Neural cell (in vitro differentiated cells): ENCODE data around the gene PAPOLG. TPM values are rescaled to one million over a fixed set of nuclear protein-coding genes. Genes with fewer than 3 reads are reported as not detected.
"Not testable (repeated sequence)": the region's sequence is repeated elsewhere in the genome, so short reads cannot be mapped to it uniquely, and the experiment has no call there.

Experiments used
- H2AFZ ChIP-seq: fragments of 200-600, 300-800 bp; sonication (generic), shearing (Covaris generic); 2 replicates; pipeline ENCODE4 v1.6.0; 2014; ENCODE audit warnings: low read depth, mild to moderate bottlenecking, antibody characterized with exemption, low read length, moderate library complexity
- H3F3A ChIP-seq: fragments of 200-600 bp; shearing (Covaris generic); 2 replicates; pipeline ENCODE4 v1.6.1; 2016; ENCODE audit warnings: mild to moderate bottlenecking, moderate library complexity, mixed read lengths, antibody characterized with exemption, low read length; ENCODE audit not compliant: insufficient read depth, poor library complexity, severe bottlenecking
- H3K27ac ChIP-seq: fragments of 200-600, 300-800 bp; sonication (generic), shearing (Covaris generic); 2 replicates; pipeline ENCODE4 v1.5.1; 2014; ENCODE audit warnings: mild to moderate bottlenecking, low read length, moderate library complexity
- H3K27me3 ChIP-seq: fragments of 300-800, 200-600 bp; sonication (generic), shearing (Covaris generic); 2 replicates; pipeline ENCODE4 v1.6.0; 2014; ENCODE audit warnings: mild to moderate bottlenecking, low read depth, low read length, moderate library complexity; ENCODE audit not compliant: insufficient read depth
- H3K36me3 ChIP-seq: fragments of 300-800, 200-600 bp; sonication (generic), shearing (Covaris generic); 2 replicates; pipeline ENCODE4 v1.5.1; 2014; ENCODE audit warnings: mild to moderate bottlenecking, antibody characterized with exemption, low read length, moderate library complexity; ENCODE audit not compliant: insufficient read depth
- H3K4me2 ChIP-seq: fragments of 300-800, 200-600 bp; sonication (generic), shearing (Covaris generic); 2 replicates; pipeline ENCODE4 v1.6.0; 2014; ENCODE audit warnings: mild to moderate bottlenecking, low read length
- H3K4me3 ChIP-seq: fragments of 300-800, 200-600 bp; sonication (generic), shearing (Covaris generic); 2 replicates; pipeline ENCODE4 v1.5.1; 2014; ENCODE audit warnings: mild to moderate bottlenecking, low read length, moderate library complexity
- H3K79me2 ChIP-seq: fragments of 200-600 bp; shearing (Covaris generic); replicated peaks from 2 replicates; pipeline ENCODE4 v1.6.0; 2014; ENCODE audit warnings: mild to moderate bottlenecking, low read length, moderate library complexity; ENCODE audit not compliant: insufficient read depth
- H3K9ac ChIP-seq: fragments of 300-800, 200-600 bp; sonication (generic), shearing (Covaris generic); 2 replicates; pipeline ENCODE4 v1.6.1; 2016; ENCODE audit warnings: mild to moderate bottlenecking, low read length, mixed read lengths
- H3K9me2 ChIP-seq: fragments of 200-600 bp; shearing (Covaris generic); 2 replicates; pipeline ENCODE4 v1.6.1; 2016; ENCODE audit warnings: mild to moderate bottlenecking, low read length, mixed read lengths; ENCODE audit not compliant: insufficient read depth
- H3K9me3 ChIP-seq: fragments of 200-600, 300-800 bp; sonication (generic), shearing (Covaris generic); 2 replicates; pipeline ENCODE4 v1.6.1; 2016; ENCODE audit warnings: mild to moderate bottlenecking, mixed run types, low read length, moderate library complexity, mixed read lengths
- H4K20me1 ChIP-seq: fragments of 200-600 bp; shearing (Covaris generic); 2 replicates; pipeline ENCODE4 v1.6.1; 2016; ENCODE audit warnings: mild to moderate bottlenecking, mixed run types; ENCODE audit not compliant: insufficient read depth
- EP300 ChIP-seq: fragments of 450-650 bp; conservative IDR thresholded peaks from 2 replicates; pipeline ENCODE4 v1.6.1; 2014; ENCODE audit warnings: antibody characterized with exemption, mild to moderate bottlenecking, moderate library complexity; ENCODE audit not compliant: poor library complexity, severe bottlenecking
- EZH2 ChIP-seq: fragments of 200-600, 300-800 bp; shearing (Covaris generic), sonication (generic); IDR thresholded peaks from 2 replicates; pipeline ENCODE4 v1.6.1; 2014; ENCODE audit warnings: antibody characterized with exemption, low read length, borderline replicate concordance, mild to moderate bottlenecking; ENCODE audit not compliant: insufficient read depth, poor library complexity, severe bottlenecking
- MXI1 ChIP-seq: fragments of 450-650 bp; conservative IDR thresholded peaks from 2 replicates; pipeline ENCODE4 v1.6.1; 2014; ENCODE audit warnings: antibody characterized with exemption, mild to moderate bottlenecking; ENCODE audit not compliant: poor library complexity, severe bottlenecking
- POLR2AphosphoS5 ChIP-seq: IDR thresholded peaks from 2 replicates; pipeline ENCODE4 v1.6.1; 2012
- RAD21 ChIP-seq: fragments of 450-650 bp; conservative IDR thresholded peaks from 2 replicates; pipeline ENCODE4 v1.6.1; 2014; ENCODE audit warnings: antibody characterized with exemption, mild to moderate bottlenecking, moderate library complexity
- REST ChIP-seq: IDR thresholded peaks from 2 replicates; pipeline ENCODE4 v1.6.1; 2012; ENCODE audit warnings: borderline replicate concordance
- SMC3 ChIP-seq: fragments of 450-650 bp; conservative IDR thresholded peaks from 2 replicates; pipeline ENCODE4 v1.6.1; 2014; ENCODE audit warnings: antibody characterized with exemption, mild to moderate bottlenecking, moderate library complexity; ENCODE audit not compliant: poor library complexity
- TAF1 ChIP-seq: IDR thresholded peaks from 2 replicates; pipeline ENCODE4 v1.6.1; 2012; ENCODE audit warnings: low read depth
- polyA plus RNA-seq: library from polyadenylated mRNA; depleted of rRNA; stranded (reverse); fragments of >200 nt; gene quantifications from 2 replicates; pipeline ENCODE4 v1.2.3, GENCODE V29; 2014
- TF ChIP-seq, protein P1 (sequence below): fragments of 450-650 bp; IDR thresholded peaks from 2 replicates; pipeline ENCODE4 v1.5.1; 2014; ENCODE audit warnings: antibody characterized with exemption, mild to moderate bottlenecking, moderate library complexity; ENCODE audit not compliant: poor library complexity, severe bottlenecking

PAPOLG gene
- polyA plus RNA-seq, 1 donor from 2014 or later = 31.2 TPM

DNA sequence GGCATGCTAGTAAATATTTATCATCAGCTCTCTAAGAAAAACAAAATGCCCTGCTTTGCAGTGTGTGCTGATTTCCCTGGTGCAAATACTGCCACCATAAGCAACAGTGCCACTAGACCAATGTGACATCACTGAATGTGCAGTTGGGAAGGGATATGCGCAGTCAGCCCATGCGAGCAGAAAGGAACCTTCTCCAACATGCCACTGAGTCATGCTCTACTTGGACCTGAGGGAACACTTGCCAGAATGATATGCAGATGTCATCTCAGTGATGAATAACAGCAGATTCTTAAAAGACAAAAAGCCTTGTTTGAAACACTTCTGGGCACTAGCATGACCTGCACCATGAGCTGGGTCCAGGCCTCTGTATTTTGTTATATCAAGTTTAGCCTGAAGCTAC, 70.0 kb downstream of the PAPOLG start:
- H3K27ac ChIP-seq = no peak overlapping the region
- no peak overlapping the region for H3K4me2 ChIP-seq
- no peaks in the 10 kb centered on the region for H3K79me2 ChIP-seq
- no peaks in the 10 kb centered on the region for H3K9me2 ChIP-seq
- H3F3A ChIP-seq = no peaks in the 10 kb centered on the region
- H3K9ac ChIP-seq = no peak overlapping the region
- H3K27me3 ChIP-seq = no peaks in the 10 kb centered on the region
- H3K36me3 ChIP-seq = no peaks in the 10 kb centered on the region
- no peak for TF ChIP-seq MXI1
- no peak for TF ChIP-seq POLR2AphosphoS5
- no peak overlapping the region for H2AFZ ChIP-seq
- no peaks in the 10 kb centered on the region for H3K9me3 ChIP-seq
- H4K20me1 ChIP-seq = no peaks in the 10 kb centered on the region
- H3K4me3 ChIP-seq = no peak overlapping the region

DNA sequence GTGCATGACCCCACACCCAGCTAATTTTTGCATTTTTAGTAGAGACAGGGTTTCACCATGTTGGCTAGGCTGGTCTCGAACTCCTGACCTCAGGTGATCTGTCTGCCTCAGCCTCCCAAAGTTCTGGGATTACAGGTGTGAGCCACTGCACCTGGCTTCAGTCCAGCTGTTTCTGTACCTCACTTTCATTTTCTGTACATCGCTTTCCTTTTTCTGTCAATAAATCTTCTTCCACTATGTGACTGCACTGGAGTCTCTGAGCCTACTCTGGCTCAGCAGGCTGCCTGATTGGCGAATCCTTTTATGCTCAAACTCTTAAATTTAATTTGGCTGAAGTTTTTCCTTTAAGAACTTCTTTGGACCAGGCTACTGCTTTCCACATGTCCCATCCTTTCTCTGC, 70.8 kb downstream of the PAPOLG start:
- H3K79me2 ChIP-seq, H3F3A ChIP-seq, H4K20me1 ChIP-seq, H3K9ac ChIP-seq, H2AFZ ChIP-seq, H3K4me2 ChIP-seq, H3K9me2 ChIP-seq, H3K4me3 ChIP-seq, H3K27ac ChIP-seq, H3K27me3 ChIP-seq, H3K9me3 ChIP-seq, H3K36me3 ChIP-seq: not testable (repeated sequence)

GRCh38 chr2:60827369-60827768, 71.3 kb downstream of the PAPOLG start:
- no peak overlapping the region for H3K9ac ChIP-seq
- no peaks in the 10 kb centered on the region for H3K9me2 ChIP-seq
- no peak overlapping the region for H2AFZ ChIP-seq
- H3K9me3 ChIP-seq = no peaks in the 10 kb centered on the region
- no peaks in the 10 kb centered on the region for H3F3A ChIP-seq
- H3K36me3 ChIP-seq = no peaks in the 10 kb centered on the region
- H3K4me3 ChIP-seq = no peak overlapping the region
- TF ChIP-seq EP300 = no peak
- TF ChIP-seq MXI1 = no peak
- TF ChIP-seq RAD21 = no peak
- TF ChIP-seq SMC3 = no peak
- TF ChIP-seq EZH2 = no peak
- no peak for TF ChIP-seq REST
- no peak for TF ChIP-seq TAF1
- no peak for TF ChIP-seq POLR2AphosphoS5
- TF ChIP-seq, protein P1, sequence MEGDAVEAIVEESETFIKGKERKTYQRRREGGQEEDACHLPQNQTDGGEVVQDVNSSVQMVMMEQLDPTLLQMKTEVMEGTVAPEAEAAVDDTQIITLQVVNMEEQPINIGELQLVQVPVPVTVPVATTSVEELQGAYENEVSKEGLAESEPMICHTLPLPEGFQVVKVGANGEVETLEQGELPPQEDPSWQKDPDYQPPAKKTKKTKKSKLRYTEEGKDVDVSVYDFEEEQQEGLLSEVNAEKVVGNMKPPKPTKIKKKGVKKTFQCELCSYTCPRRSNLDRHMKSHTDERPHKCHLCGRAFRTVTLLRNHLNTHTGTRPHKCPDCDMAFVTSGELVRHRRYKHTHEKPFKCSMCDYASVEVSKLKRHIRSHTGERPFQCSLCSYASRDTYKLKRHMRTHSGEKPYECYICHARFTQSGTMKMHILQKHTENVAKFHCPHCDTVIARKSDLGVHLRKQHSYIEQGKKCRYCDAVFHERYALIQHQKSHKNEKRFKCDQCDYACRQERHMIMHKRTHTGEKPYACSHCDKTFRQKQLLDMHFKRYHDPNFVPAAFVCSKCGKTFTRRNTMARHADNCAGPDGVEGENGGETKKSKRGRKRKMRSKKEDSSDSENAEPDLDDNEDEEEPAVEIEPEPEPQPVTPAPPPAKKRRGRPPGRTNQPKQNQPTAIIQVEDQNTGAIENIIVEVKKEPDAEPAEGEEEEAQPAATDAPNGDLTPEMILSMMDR = no peak
- H3K79me2 ChIP-seq = no peaks in the 10 kb centered on the region
- no peak overlapping the region for H3K27ac ChIP-seq
- H3K4me2 ChIP-seq = no peak overlapping the region
- no peaks in the 10 kb centered on the region for H3K27me3 ChIP-seq
- H4K20me1 ChIP-seq = no peaks in the 10 kb centered on the region
